ENCODE data around the gene HOMER3. TPM values are rescaled to one million over a fixed set of nuclear protein-coding genes. Genes with fewer than 3 reads are reported as not detected.

HOMER3 gene
- total RNA-seq, 4 donors from 2014 or later: 8.1 to 82.0 (median 12.7) TPM

DNA sequence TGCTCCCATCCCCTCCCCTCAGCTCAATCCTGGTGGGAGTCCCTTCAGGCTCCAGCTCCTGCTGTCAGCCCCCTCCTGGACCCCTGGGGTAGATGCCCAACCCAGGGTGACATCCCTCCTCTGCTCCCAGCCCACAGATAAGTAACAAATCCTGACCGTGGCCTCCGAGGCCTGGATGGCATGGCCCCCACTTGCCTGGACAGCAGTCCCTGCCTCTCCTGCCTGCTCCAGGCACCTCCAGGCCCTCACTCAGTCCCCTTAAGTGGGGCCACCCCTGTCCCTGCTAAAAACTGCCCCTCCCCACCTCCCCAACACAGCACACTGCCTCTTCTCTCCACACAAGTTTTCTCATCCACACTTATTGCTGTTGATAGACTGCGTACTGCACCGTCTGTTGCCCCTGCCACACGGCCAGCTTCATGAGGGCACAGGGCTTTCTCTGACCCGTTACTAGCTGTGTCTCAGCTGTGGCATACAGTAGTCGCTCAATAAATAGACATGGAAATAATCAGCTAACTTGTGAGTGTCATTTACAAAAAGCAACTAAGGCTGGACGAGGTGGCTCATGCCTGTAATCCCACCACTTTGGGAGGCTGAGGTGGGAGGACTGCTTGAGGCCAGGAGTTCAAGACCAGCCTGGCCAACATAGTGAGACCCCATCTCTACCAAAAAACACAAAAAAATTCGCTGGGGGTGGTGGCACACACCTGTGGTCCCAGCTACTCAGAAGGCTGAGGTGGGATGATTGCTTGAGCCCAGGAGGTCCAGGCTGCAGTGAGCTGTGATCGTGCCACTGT lies 50.9 kb downstream of the HOMER3 start:
- intact Hi-C loops (cut with DNase I; ENCODE audit: low total_unique reads) (no loop called here), in situ Hi-C loops (cut with MboI; ENCODE audit: low pct_ligation_motif_present in 1 of 4, low pct_unique_long_range_greater_than_20kb in 1 of 4, low sequenced_read_pairs in 3 of 4) (no loop called here)
- TF ChIP-seq POLR2AphosphoS5 (IDR thresholded peaks at IDR 0.05) (no peak), EP300 (IDR thresholded peaks at IDR 0.05; ENCODE audit: low read depth) (no peak), POLR2A (IDR thresholded peaks at IDR 0.05) (no peak)
- TF ChIP-seq, protein P1, sequence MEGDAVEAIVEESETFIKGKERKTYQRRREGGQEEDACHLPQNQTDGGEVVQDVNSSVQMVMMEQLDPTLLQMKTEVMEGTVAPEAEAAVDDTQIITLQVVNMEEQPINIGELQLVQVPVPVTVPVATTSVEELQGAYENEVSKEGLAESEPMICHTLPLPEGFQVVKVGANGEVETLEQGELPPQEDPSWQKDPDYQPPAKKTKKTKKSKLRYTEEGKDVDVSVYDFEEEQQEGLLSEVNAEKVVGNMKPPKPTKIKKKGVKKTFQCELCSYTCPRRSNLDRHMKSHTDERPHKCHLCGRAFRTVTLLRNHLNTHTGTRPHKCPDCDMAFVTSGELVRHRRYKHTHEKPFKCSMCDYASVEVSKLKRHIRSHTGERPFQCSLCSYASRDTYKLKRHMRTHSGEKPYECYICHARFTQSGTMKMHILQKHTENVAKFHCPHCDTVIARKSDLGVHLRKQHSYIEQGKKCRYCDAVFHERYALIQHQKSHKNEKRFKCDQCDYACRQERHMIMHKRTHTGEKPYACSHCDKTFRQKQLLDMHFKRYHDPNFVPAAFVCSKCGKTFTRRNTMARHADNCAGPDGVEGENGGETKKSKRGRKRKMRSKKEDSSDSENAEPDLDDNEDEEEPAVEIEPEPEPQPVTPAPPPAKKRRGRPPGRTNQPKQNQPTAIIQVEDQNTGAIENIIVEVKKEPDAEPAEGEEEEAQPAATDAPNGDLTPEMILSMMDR (IDR thresholded peaks at IDR 0.05): no peak
- H3K27me3 ChIP-seq: peaks cover 35% of the 10 kb centered on the region
- H3K36me3 ChIP-seq: no peaks in the 10 kb centered on the region
- 76 to 83% methylated on average over 5 to 10 of the region's 10 CpGs for WGBS, 2 donors (ENCODE audit: low coverage in 1 of 2)
- DNase-seq: no peak
- H3K9me3 ChIP-seq: no peaks in the 10 kb centered on the region
- no peak overlapping the region for H3K4me3 ChIP-seq
- peaks cover 0 to 8% (median 4%) of the 10 kb centered on the region in 4 donors for H3K4me1 ChIP-seq
- H3K27ac ChIP-seq: no peak overlapping the region

DNA sequence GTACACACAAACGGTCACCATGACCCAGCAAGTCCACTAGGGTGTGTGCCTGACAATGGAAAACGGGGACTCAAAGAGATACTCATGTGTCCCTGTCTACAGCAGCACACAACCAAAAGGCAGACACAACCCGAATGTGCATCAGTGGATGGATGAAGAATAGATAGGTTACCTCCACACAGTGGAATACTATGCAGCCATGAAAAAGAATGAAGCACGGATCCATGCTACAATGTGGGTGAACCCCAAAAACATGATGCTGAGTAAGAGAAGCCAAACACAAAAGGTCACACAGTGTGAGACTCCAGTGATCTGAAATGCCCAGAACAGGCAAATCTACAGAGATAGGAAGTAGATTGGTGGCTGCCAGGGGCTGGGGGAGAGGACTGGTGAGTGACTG lies 54.0 kb downstream of the HOMER3 start:
- Histone ChIP-seq H3K27me3 (peaks cover 8% of the 10 kb centered on the region), H3K36me3 (no peaks in the 10 kb centered on the region), H3K27ac (no peak overlapping the region), H3K4me3 (no peak overlapping the region), H3K4me1 (peaks cover 0 to 6% (median 0%) of the 10 kb centered on the region in 4 donors), H3K9me3 (no peaks in the 10 kb centered on the region)
- no peak for DNase-seq
- in situ Hi-C loops (cut with MboI; ENCODE audit: low pct_ligation_motif_present in 1 of 4, low pct_unique_long_range_greater_than_20kb in 1 of 4, low sequenced_read_pairs in 3 of 4): no loop called here
- TF ChIP-seq EP300 (IDR thresholded peaks at IDR 0.05; ENCODE audit: low read depth) (no peak), POLR2A (IDR thresholded peaks at IDR 0.05) (no peak), POLR2AphosphoS5 (IDR thresholded peaks at IDR 0.05) (no peak)
- TF ChIP-seq, protein P1 (IDR thresholded peaks at IDR 0.05): no peak
- intact Hi-C loops (cut with DNase I; ENCODE audit: low total_unique reads): no loop called here
- WGBS, 2 donors (ENCODE audit: low coverage in 1 of 2): 85% methylated on average over 4 of the region's 4 CpGs; no CpG with 5 or more reads in 1 of the 2 donors

DNA sequence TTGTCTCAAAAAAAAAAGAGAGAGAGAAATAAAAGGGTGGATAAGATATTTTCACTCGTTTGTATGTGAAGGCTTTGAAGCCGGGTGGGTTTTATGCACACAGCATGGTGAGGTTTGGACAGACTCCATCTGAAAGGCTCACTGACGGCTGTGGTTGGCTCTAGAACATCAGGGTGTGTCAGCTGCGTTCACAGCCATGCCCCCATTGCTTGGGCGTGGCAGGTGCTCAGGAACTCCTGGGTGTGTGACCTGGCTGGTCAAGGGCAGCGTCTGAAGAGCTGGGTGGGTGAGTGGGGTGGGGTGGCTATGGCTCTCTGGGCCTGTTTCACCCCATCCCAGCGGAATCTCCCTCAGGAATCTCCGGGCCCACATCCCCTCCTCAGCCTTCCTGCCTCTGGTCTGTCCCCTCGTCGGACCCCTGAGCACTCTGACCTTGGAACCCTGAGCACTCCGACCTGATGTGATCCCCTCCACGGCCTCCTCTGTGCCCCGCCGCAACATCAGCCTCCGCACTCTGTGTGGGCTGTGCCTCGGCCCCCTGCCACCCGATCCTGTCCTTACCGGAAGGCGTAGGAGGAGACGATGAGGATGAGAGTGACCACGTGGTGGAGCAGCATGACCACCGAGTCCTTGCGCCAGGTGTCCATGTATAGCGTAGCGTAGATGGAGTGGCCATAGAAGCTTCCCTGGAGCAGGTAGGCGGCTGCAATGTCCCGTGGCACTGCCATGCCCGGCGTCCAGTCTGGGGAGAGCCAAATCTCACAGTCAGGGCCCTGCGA lies 57.3 kb downstream of the HOMER3 start:
- peak; percentile 62 for DNase-seq
- TF ChIP-seq EP300 (IDR thresholded peaks at IDR 0.05; ENCODE audit: low read depth) (no peak), POLR2A (IDR thresholded peaks at IDR 0.05) (no peak), POLR2AphosphoS5 (IDR thresholded peaks at IDR 0.05) (no peak)
- TF ChIP-seq, protein P1 (IDR thresholded peaks at IDR 0.05): no peak
- WGBS, 2 donors (ENCODE audit: low coverage in 1 of 2): 68 to 82% methylated on average over 4 to 30 of the region's 30 CpGs
- Histone ChIP-seq H3K4me3 (no peak overlapping the region), H3K36me3 (no peaks in the 10 kb centered on the region), H3K9me3 (no peaks in the 10 kb centered on the region), H3K27me3 (no peaks in the 10 kb centered on the region), H3K27ac (no peak overlapping the region), H3K4me1 (peaks cover 0 to 11% (median 5%) of the 10 kb centered on the region in 4 donors)
- intact Hi-C loops (cut with DNase I; ENCODE audit: low total_unique reads) (no loop called here), in situ Hi-C loops (cut with MboI; ENCODE audit: low pct_ligation_motif_present in 1 of 4, low pct_unique_long_range_greater_than_20kb in 1 of 4, low sequenced_read_pairs in 3 of 4) (no loop called here)

DNA sequence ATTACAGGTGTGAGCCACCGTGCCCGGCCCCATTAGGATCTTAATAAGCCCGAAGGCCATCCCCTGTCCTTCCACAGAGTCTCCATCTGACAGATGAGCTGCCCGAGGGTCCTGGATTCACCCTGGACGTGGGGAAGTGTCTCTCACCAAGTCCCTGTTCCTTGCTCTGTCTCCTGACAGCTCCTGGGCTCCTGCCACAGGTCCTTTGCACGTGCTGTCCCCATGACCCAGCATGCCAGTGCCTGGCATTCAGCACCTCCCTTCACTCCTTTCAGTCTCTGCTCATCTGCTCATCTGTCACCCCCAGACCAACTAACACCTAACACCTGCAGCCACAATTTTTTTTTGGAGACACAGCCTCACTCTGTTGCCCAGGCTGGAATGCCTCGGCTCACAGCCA lies 59.5 kb downstream of the HOMER3 start:
- TF ChIP-seq POLR2A (IDR thresholded peaks at IDR 0.05): no peak
- TF ChIP-seq POLR2AphosphoS5 (IDR thresholded peaks at IDR 0.05): no peak
- 50 to 86% methylated on average over 2 to 7 of the region's 7 CpGs for WGBS, 2 donors (ENCODE audit: low coverage in 1 of 2)
- DNase-seq: no peak
- H3K27ac ChIP-seq: no peak overlapping the region
- H3K9me3 ChIP-seq: no peaks in the 10 kb centered on the region
- no peaks in the 10 kb centered on the region for H3K36me3 ChIP-seq
- intact Hi-C loops (cut with DNase I; ENCODE audit: low total_unique reads) (no loop called here), in situ Hi-C loops (cut with MboI; ENCODE audit: low pct_ligation_motif_present in 1 of 4, low pct_unique_long_range_greater_than_20kb in 1 of 4, low sequenced_read_pairs in 3 of 4) (no loop called here)
- H3K4me3 ChIP-seq: no peak overlapping the region
- H3K27me3 ChIP-seq: no peaks in the 10 kb centered on the region
- peaks cover 0 to 11% (median 5%) of the 10 kb centered on the region in 4 donors for H3K4me1 ChIP-seq
